Mammary epithelial cell (primary cell): ENCODE measurements around the gene PTGR2.

Experiments
- CTCF ChIP-seq, 2 donors: IDR thresholded peaks in 1 of 2; conservative IDR thresholded peaks in 1 of 2; 2 replicates each; pipeline ENCODE4 v1.5.1; 2011 to 2012; ENCODE audit warnings: inconsistent platforms in 2 of 2, low read length in 2 of 2, mild to moderate bottlenecking in 2 of 2, control low read depth in 1 of 2, low read depth in 1 of 2; ENCODE audit not compliant: insufficient read depth in 1 of 2; ENCODE audit errors: extremely low read depth in 1 of 2
- EZH2 ChIP-seq: IDR thresholded peaks from 2 replicates; pipeline ENCODE4 v1.6.1; 2012; ENCODE audit warnings: low read length, inconsistent platforms, borderline replicate concordance

- TF ChIP-seq CTCF (conservative IDR thresholded peaks at IDR 0.05 in 1 of 2, IDR thresholded peaks at IDR 0.05 in 1 of 2; ENCODE audit: extremely low read depth in 1 of 2, insufficient read depth in 1 of 2, low read depth in 1 of 2, low read length in 2 of 2) (no peak), EZH2 (no peak)
Measured at GRCh38 chr14:73887694-73888459, 36.2 kb downstream of the PTGR2 start.
